HEK293 (cell line): ENCODE data around the gene LRRC10B.

Source experiments
- CTCF ChIA-PET: fragments of 350-600 bp; formaldehyde crosslinking; extraction: SDS; loops from one replicate; lab custom pipeline; 2021; ENCODE audit warnings: antibody characterized with exemption; lab: Yijun Ruan, JAX
- POLR2A ChIA-PET: fragments of 300-600 bp; formaldehyde crosslinking; extraction: SDS; loops from one replicate; lab custom pipeline; 2020; ENCODE audit warnings: antibody characterized with exemption, inconsistent platforms; lab: Yijun Ruan, JAX
- H3K27ac ChIP-seq: fragments of 200-500 bp; sonication (Bioruptor generic); 2 replicates; pipeline ENCODE4 v1.5.1; 2014; ENCODE audit warnings: low read depth, low read length, control low read depth, inconsistent platforms; ENCODE audit errors: extremely low read depth
- H3K36me3 ChIP-seq, 2 experiments: fragments of 200-500 bp in 1 of 2; sonication (Bioruptor generic) in 1 of 2; 1 replicate in 1 of 2; 2 replicates in 1 of 2; pipeline ENCODE4 v1.5.1; 2014 to 2017; ENCODE audit warnings: inconsistent platforms in 2 of 2, low read length in 2 of 2; ENCODE audit not compliant: control insufficient read depth in 2 of 2, insufficient read depth in 1 of 2
- H3K4me1 ChIP-seq: fragments of 200-500 bp; sonication (Bioruptor generic); 2 replicates; pipeline ENCODE4 v1.5.1; 2014; ENCODE audit warnings: mild to moderate bottlenecking, low read length, inconsistent platforms; ENCODE audit not compliant: control insufficient read depth, insufficient read depth
- H3K4me3 ChIP-seq: 2 replicates; pipeline ENCODE4 v1.5.1; 2011; ENCODE audit warnings: low read depth, mild to moderate bottlenecking, control low read depth, low read length, moderate library complexity
- H3K9me3 ChIP-seq: fragments of 200-500 bp; sonication (Bioruptor generic); 2 replicates; pipeline ENCODE4 v1.5.1; 2014; ENCODE audit warnings: low read depth, low read length, inconsistent platforms; ENCODE audit not compliant: control insufficient read depth, insufficient read depth
- EGR2 ChIP-seq: fragments of 450-650 bp; formaldehyde crosslinking; IDR thresholded peaks from 2 replicates; pipeline ENCODE4 v1.5.1; 2016; ENCODE audit warnings: low read depth, missing biosample characterization, missing genetic modification characterization
- FEZF1 ChIP-seq: fragments of 450-650 bp; formaldehyde crosslinking; IDR thresholded peaks from 2 replicates; pipeline ENCODE4 v1.5.1; 2016; ENCODE audit warnings: missing biosample characterization, missing genetic modification characterization
- PRDM2 ChIP-seq: fragments of 450-650 bp; formaldehyde crosslinking; IDR thresholded peaks from 2 replicates; pipeline ENCODE4 v1.5.1; 2016; ENCODE audit warnings: missing biosample characterization, missing genetic modification characterization, borderline replicate concordance
- ZBTB1 ChIP-seq: fragments of 450-650 bp; formaldehyde crosslinking; IDR thresholded peaks from 2 replicates; pipeline ENCODE4 v1.5.1; 2016; ENCODE audit warnings: missing biosample characterization, missing genetic modification characterization
- ZBTB7A ChIP-seq: fragments of 450-650 bp; formaldehyde crosslinking; IDR thresholded peaks from 2 replicates; pipeline ENCODE4 v1.5.1; 2016; ENCODE audit warnings: low read depth, missing biosample characterization, missing genetic modification characterization
- ZIC2 ChIP-seq: fragments of 450-650 bp; formaldehyde crosslinking; IDR thresholded peaks from 2 replicates; pipeline ENCODE4 v1.5.1; 2016; ENCODE audit warnings: missing biosample characterization, missing genetic modification characterization
- ZNF146 ChIP-seq: fragments of 450-650 bp; formaldehyde crosslinking; IDR thresholded peaks from 2 replicates; pipeline ENCODE4 v1.5.1; 2016; ENCODE audit warnings: missing biosample characterization, missing genetic modification characterization
- ZNF341 ChIP-seq: fragments of 450-650 bp; formaldehyde crosslinking; IDR thresholded peaks from 2 replicates; pipeline ENCODE4; 2016; ENCODE audit warnings: low read depth, missing biosample characterization, missing genetic modification characterization
- ZNF362 ChIP-seq: fragments of 450-650 bp; formaldehyde crosslinking; IDR thresholded peaks from 2 replicates; pipeline ENCODE4 v1.5.1; 2016; ENCODE audit warnings: missing biosample characterization, missing genetic modification characterization
- ZNF398 ChIP-seq: fragments of 450-650 bp; formaldehyde crosslinking; IDR thresholded peaks from 2 replicates; pipeline ENCODE4 v1.5.1; 2017; ENCODE audit warnings: missing biosample characterization, missing genetic modification characterization
- ZNF433 ChIP-seq: fragments of 450-650 bp; formaldehyde crosslinking; IDR thresholded peaks from 2 replicates; pipeline ENCODE4 v1.5.1; 2016; ENCODE audit warnings: missing biosample characterization, missing genetic modification characterization, low read depth
- ZNF521 ChIP-seq: fragments of 450-650 bp; formaldehyde crosslinking; IDR thresholded peaks from 2 replicates; pipeline ENCODE4 v1.5.1; 2017; ENCODE audit warnings: missing biosample characterization, mild to moderate bottlenecking, missing genetic modification characterization
- ZNF785 ChIP-seq: fragments of 450-650 bp; formaldehyde crosslinking; IDR thresholded peaks from 2 replicates; pipeline ENCODE4 v1.5.1; 2016; ENCODE audit warnings: missing biosample characterization, missing genetic modification characterization
- ZNF830 ChIP-seq: fragments of 450-650 bp; IDR thresholded peaks from 2 replicates; pipeline ENCODE4 v1.5.0; 2018; ENCODE audit warnings: missing biosample characterization, missing genetic modification characterization, low read depth, mild to moderate bottlenecking, moderate library complexity
- ZSCAN16 ChIP-seq: fragments of 450-650 bp; formaldehyde crosslinking; IDR thresholded peaks from 2 replicates; pipeline ENCODE4 v1.5.1; 2016; ENCODE audit warnings: missing biosample characterization, missing genetic modification characterization
- ZXDB ChIP-seq: fragments of 450-650 bp; formaldehyde crosslinking; IDR thresholded peaks from 2 replicates; pipeline ENCODE4 v1.5.1; 2016; ENCODE audit warnings: missing biosample characterization, missing genetic modification characterization
- TF ChIP-seq, protein P1 (sequence below): fragments of 450-650 bp; formaldehyde crosslinking; IDR thresholded peaks from 2 replicates; pipeline ENCODE4 v1.5.1; 2016; ENCODE audit warnings: missing biosample characterization, missing genetic modification characterization
- TF ChIP-seq, protein P2 (sequence below): fragments of 450-650 bp; formaldehyde crosslinking; IDR thresholded peaks from 2 replicates; pipeline ENCODE4 v1.5.1; 2016; ENCODE audit warnings: missing biosample characterization, missing genetic modification characterization
- TF ChIP-seq, protein P3 (sequence below): fragments of 450-650 bp; formaldehyde crosslinking; IDR thresholded peaks from 2 replicates; pipeline ENCODE4; 2016; ENCODE audit warnings: missing biosample characterization, missing genetic modification characterization

LRRC10B gene

GRCh38 chr11:61540528-61540927 lies 32.0 kb downstream of the LRRC10B start:
- ChIA-PET CTCF (interaction anchor here (1.8 to 2.6 kb wide), 2 partner anchors 8 to 23 kb away, joined by 5 to 18 read pairs; no protein-coding TSS in a partner anchor), POLR2A (no interaction called here)
- no peaks in the 10 kb centered on the region for H3K36me3 ChIP-seq
- no peaks in the 10 kb centered on the region for H3K9me3 ChIP-seq
- no peaks in the 10 kb centered on the region for H3K4me1 ChIP-seq
- no peak overlapping the region for H3K4me3 ChIP-seq
- no peak overlapping the region for H3K27ac ChIP-seq
- TF ChIP-seq ZIC2 (tag by site-specific recombination) (no peak), ZNF362 (tag by site-specific recombination) (no peak), ZNF830 (no peak), ZSCAN16 (no peak), PRDM2 (tag by site-specific recombination) (no peak), ZXDB (no peak)
- TF ChIP-seq, protein P1, sequence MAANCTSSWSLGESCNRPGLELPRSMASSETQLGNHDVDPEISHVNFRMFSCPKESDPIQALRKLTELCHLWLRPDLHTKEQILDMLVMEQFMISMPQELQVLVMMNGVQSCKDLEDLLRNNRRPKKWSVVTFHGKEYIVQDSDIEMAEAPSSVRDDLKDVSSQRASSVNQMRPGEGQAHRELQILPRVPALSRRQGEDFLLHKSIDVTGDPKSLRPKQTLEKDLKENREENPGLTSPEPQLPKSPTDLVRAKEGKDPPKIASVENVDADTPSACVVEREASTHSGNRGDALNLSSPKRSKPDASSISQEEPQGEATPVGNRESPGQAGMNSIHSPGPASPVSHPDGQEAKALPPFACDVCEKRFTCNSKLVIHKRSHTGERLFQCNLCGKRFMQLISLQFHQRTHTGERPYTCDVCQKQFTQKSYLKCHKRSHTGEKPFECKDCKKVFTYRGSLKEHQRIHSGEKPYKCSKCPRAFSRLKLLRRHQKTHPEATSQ (tag by site-specific recombination): no peak
- TF ChIP-seq, protein P2, sequence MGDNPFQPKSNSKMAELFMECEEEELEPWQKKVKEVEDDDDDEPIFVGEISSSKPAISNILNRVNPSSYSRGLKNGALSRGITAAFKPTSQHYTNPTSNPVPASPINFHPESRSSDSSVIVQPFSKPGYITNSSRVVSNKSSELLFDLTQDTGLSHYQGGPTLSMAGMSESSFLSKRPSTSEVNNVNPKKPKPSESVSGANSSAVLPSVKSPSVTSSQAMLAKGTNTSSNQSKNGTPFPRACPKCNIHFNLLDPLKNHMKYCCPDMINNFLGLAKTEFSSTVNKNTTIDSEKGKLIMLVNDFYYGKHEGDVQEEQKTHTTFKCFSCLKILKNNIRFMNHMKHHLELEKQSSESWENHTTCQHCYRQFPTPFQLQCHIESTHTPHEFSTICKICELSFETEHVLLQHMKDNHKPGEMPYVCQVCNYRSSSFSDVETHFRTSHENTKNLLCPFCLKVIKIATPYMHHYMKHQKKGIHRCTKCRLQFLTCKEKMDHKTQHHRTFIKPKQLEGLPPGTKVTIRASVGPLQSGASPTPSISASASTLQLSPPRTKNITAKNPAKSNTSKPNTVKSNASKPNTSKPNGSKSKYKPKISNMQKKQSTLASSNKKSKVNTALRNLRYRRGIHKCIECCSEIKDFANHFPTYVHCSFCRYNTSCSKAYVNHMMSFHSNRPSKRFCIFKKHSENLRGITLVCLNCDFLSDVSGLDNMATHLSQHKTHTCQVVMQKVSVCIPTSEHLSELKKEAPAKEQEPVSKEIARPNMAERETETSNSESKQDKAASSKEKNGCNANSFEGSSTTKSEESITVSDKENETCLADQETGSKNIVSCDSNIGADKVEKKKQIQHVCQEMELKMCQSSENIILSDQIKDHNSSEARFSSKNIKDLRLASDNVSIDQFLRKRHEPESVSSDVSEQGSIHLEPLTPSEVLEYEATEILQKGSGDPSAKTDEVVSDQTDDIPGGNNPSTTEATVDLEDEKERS (tag by site-specific recombination): no peak

DNA sequence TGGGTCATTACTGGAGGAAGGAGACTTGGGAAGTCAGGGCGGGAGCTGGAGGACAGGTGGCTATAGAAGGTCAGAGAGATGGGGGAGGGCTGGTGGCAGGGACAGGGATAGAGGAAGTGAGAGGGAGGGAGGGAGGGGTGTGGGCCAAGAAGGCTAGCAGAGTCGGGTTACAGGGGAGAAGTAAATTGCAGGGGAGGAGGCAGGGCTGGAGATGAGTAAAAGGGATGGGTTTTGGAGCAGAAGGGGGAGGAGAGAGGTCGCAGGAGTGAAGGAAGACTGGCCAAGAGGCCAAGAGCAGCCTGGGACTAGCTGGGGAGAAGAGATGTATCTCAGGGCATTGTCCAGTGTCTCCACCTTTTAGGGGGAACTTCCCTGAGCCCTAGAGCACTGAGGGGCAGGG lies 33.0 kb downstream of the LRRC10B start:
- Histone ChIP-seq H3K9me3 (no peaks in the 10 kb centered on the region), H3K4me3 (no peak overlapping the region), H3K27ac (no peak overlapping the region), H3K36me3 (no peaks in the 10 kb centered on the region), H3K4me1 (no peaks in the 10 kb centered on the region)
- ChIA-PET POLR2A (no interaction called here), CTCF (interaction anchor here (0.8 to 2.6 kb wide), 4 partner anchors 9 to 60 kb away, joined by 3 to 18 read pairs (median 4); no protein-coding TSS in a partner anchor)
- no peak for TF ChIP-seq ZNF341 (tag by site-specific recombination)
- no peak for TF ChIP-seq ZBTB7A (tag by site-specific recombination)
- no peak for TF ChIP-seq ZBTB1 (tag by site-specific recombination)
- TF ChIP-seq ZNF785 (tag by site-specific recombination): no peak
- no peak for TF ChIP-seq ZNF146 (tag by site-specific recombination)
- TF ChIP-seq ZNF398 (tag by site-specific recombination): peak; percentile 73
- peak; percentile 62; the same call in 1 of the 2 replicates for TF ChIP-seq EGR2 (tag by site-specific recombination)
- no peak for TF ChIP-seq FEZF1
- TF ChIP-seq ZNF433: no peak
- TF ChIP-seq, protein P3, sequence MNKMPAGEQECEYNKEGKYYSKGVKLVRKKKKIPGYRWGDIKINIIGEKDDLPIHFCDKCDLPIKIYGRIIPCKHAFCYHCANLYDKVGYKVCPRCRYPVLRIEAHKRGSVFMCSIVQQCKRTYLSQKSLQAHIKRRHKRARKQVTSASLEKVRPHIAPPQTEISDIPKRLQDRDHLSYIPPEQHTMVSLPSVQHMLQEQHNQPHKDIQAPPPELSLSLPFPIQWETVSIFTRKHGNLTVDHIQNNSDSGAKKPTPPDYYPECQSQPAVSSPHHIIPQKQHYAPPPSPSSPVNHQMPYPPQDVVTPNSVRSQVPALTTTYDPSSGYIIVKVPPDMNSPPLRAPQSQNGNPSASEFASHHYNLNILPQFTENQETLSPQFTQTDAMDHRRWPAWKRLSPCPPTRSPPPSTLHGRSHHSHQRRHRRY (tag by site-specific recombination): no peak
- TF ChIP-seq ZNF521 (tag by site-specific recombination): no peak
